HG03066 (cell line): ENCODE data around the gene NT5E.
A peak's percentile ranks its signal among the peaks of the same experiment; 100 is the strongest.

Experiments
- ATAC-seq: cut with Tn5 transposase; IDR thresholded peaks from one replicate; pipeline ENCODE4 v1.9.1; 2021; ENCODE audit warnings: low read depth; ENCODE audit not compliant: unreplicated experiment

Gene NT5E

GRCh38 chr6:85421181-85421580 is 28.7 kb upstream of the NT5E start:
- ATAC-seq: no peak

- no peak for ATAC-seq
Measured at GRCh38 chr6:85421972-85422371, 27.9 kb upstream of the NT5E start.

- no peak for ATAC-seq
Measured at GRCh38 chr6:85422996-85423395, 26.9 kb upstream of the NT5E start.

GRCh38 chr6:85424981-85425380 is 24.9 kb upstream of the NT5E start:
- no peak for ATAC-seq

DNA sequence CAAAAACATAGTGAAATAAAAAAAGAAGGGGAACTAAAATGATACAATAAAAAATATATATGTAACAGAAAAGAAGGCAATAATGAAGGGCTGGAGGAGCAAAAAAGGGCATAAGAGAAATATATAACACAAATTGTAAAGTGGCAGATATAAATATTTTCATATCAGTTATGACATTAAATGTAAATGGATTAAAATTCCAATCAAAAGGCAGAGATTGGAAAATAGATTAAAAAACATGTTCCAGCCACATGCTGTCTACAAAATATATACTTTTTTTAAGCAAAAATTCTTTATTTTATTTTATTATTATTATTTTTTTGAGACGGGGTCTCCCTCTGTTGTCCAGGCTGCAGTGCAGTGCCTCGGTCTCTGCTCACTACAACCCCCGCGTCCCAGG is 23.9 kb upstream of the NT5E start:
- no peak for ATAC-seq

GRCh38 chr6:85428486-85428885 is 21.4 kb upstream of the NT5E start:
- no peak for ATAC-seq

GRCh38 chr6:85429346-85429745 is 20.5 kb upstream of the NT5E start:
- no peak for ATAC-seq

- ATAC-seq: no peak
Measured at GRCh38 chr6:85431271-85431670, 18.6 kb upstream of the NT5E start.

DNA sequence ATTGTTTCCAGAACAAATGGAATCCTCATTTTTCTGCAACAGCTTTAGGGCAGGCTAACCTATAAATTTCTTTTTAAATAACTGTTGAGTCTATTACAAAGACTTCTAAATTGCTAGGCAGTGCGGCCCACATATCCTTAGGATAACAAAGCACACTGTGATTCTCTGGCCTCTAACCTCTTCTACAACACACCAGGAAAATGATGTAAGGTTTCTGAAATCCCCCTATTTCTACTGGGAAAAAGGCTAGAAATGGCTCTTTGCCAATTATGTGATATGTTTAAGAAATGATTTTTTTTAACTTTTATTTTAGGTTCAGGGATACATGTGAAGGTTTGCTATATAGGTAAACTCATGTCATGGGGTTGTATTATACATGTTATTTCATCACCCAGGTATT is 17.3 kb upstream of the NT5E start:
- ATAC-seq: no peak

DNA sequence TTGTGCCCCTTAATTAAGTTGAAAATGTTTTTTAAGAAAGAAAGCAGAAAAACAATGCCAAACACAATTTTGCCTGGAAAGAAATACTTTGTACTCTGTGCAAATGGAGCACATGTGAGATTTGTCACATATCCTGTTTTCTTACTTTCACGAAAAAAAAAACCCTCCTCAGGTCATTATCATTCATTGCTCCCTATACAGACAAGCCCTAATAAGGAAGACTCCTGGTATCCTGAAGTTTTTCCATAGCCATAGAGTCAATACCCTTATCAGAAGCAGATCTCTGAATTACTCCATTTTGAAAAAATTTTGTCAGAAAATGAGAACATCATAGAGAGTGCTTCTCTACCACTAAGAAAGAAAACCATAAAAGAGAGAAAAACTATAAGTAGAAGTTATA is 14.0 kb upstream of the NT5E start:
- ATAC-seq: no peak

DNA sequence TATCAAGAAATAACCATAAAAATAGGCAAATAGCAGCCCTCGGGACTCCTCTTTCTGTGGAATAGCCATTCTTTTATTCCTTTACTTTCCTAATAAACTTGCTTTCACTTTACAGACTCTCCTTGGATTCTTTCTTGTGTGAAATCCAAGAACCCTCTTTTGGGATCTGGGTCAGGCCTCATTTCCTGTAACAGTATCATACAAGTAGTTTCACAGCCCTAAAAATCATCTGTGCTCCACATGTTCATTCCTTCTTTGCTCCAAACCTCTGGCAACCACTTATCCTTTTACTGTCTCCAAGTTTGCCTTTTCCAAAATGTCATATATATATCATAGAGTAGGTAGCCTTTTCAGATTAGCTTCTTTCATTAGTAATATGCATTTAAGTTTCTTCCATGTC is 13.5 kb upstream of the NT5E start:
- no peak for ATAC-seq

- ATAC-seq: no peak
Measured at GRCh38 chr6:85436939-85437495, 12.9 kb upstream of the NT5E start.

- ATAC-seq: no peak
Measured at GRCh38 chr6:85443349-85444117, 6.3 kb upstream of the NT5E start.

DNA sequence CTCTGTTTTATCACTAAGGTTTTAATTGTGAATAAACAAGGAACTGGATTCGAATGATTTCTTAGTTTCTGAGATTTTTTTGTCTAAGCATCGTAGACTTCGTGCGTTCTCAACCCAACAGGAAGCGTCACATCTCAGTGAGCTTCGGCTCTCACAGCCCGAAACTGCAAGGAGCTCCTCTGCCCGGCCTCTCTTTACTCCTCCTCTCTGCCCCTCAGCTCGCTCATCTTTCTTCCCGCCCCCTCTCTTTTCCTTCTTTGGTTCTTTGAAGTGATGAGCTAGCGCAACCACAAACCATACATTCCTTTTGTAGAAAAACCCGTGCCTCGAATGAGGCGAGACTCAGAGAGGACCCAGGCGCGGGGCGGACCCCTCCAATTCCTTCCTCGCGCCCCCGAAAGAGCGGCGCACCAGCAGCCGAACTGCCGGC is 480 bp upstream of the NT5E start:
- peak; percentile 66 for ATAC-seq

DNA sequence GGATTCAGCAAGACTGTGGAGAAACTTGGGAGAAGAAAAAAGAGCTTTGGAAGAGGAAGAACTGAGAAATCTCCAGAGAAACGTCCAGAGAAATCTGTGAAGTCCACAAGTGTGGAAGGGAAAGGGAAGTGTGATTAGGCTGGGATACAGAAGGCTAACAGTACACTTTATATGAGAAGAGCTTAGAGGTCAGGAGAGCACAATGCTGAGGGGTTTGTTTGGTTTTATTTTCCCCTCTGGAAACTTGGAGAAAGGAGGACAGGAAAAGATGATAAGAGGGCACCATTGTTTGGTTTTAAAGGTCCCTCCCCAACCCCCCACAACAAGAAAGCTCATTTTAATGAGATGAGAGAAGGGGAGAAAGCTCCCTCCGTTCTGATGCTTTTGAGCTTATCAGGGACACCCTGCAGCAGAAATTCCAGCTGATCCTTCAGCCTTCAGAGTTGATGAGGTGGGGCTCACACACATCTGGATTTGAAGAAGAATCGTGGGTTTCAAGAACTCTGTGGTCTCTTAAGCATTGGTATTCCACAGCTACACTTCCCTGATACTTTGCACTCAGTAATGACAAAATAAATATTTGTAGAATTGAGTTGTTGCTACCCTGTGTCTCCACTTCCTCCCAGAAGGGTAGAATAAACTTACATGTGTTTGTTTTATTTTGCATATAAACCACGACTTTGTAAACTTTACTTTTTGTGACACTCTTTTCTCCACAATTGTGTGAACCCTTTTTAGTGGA is 1.9 kb downstream of the NT5E start:
- ATAC-seq: no peak

- no peak for ATAC-seq
Measured at GRCh38 chr6:85452441-85452881, 2.6 kb downstream of the NT5E start.

DNA sequence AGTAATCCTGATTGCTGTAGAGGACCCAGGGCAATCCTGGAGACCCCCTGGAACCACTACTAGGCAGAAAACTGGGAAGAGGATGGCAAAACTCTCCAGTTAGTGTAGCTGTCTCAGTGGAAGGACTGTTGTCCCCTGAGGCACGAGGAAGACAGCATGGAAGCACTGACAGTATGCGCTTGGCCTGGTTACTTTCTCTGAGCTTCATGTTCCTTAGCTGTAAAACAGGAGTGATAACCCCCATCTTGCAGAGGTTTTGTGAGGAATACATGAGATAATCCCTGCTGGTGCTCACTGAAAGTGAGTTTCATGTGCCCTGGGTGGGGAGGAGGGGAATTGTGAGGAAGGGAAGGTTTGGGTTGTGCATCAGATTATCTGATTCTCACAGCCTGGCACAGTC is 3.2 kb downstream of the NT5E start:
- ATAC-seq: no peak

- no peak for ATAC-seq
Measured at GRCh38 chr6:85453490-85453889, 3.6 kb downstream of the NT5E start.

DNA sequence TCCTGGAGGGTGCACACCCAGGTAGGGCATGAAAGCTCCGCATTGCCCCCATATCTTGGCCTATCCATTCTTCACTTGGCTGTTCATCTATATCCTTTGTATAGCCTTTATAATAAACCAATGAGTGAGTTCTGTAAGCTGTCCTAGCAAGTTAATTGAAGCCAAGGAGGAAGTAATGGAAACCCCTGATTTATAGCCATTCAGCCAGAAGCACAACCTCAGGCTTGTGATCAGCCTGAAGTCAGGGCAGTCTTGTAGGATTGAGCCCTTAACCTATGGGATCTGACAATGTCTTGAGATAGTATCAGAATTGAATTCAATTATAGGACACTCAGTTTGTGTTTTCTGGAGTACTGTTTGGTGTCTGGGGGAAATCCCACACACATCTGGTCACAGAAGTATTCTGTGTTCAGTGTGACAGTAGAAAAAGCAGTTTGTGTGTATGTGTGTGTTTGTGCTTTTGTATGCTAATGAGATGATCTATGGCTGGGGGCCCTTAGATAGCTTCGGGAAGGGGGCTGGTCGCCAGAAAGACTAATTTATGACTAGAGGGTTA is 5.7 kb downstream of the NT5E start:
- no peak for ATAC-seq

DNA sequence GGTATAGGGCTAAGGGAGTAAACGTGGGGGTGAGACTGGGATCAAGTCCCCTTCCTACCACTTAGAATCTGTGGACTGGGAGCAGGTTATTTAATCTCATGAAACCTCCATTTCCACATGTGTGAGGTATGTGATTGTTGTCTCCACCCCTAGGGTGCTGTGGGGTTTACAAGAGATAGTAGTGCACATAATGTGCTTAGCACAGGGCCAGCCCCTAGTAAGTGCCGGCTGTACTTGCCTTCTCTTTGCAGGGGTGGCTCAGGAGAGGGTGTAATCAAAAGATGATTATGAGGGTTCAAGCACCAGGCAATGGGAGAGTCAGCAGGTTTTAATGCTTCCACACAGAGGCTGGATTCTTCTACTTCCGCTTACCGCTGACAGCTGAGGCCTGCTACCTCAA is 6.9 kb downstream of the NT5E start:
- no peak for ATAC-seq

DNA sequence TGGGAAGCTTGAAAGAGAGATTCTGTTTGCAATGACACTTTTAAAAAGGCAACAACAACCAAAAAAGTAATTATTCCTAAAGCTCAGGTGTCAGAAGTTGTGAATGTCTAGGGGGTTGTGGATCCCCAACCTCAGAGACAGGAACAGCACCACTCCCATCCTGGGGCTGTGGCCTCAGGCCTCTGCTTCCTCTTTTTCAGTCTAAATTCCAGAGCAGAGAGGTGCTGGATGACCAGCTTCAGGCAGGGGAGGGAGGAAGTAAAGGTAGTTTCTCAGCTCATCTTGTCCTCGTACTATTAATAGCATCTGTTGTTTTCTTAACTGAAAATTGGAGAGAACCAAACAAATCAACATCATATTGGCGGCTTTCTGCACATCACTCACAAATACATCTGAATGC is 8.3 kb downstream of the NT5E start:
- no peak for ATAC-seq
